Astrocyte (in vitro differentiated cells and primary cell): Measurements from ENCODE around the gene C2CD4A.

Experiments
- CTCF ChIP-seq: IDR thresholded peaks from 2 replicates; pipeline ENCODE4 v1.5.1; 2011; ENCODE audit warnings: low read depth, mild to moderate bottlenecking, inconsistent platforms, low read length, moderate library complexity; ENCODE audit not compliant: insufficient read depth
- EZH2 ChIP-seq: IDR thresholded peaks from 2 replicates; pipeline ENCODE4 v1.6.1; 2012; ENCODE audit warnings: mild to moderate bottlenecking, low read length, inconsistent platforms; ENCODE audit not compliant: insufficient read depth

GRCh38 chr15:62088353-62088693, 21.5 kb downstream of the C2CD4A start:
- TF ChIP-seq CTCF (no peak), EZH2 (no peak)
